GM21515 (cell line): ENCODE results near the gene CPSF4.
A peak's percentile ranks its signal among the peaks of the same experiment; 100 is the strongest.

Experiments used
- ATAC-seq: cut with Tn5 transposase; IDR thresholded peaks from one replicate; pipeline ENCODE4 v1.9.1; 2021; ENCODE audit not compliant: unreplicated experiment

The CPSF4 gene

GRCh38 chr7:99447943-99448342, 9.2 kb downstream of the CPSF4 start:
- ATAC-seq = no peak

GRCh38 chr7:99448855-99449254, 10.1 kb downstream of the CPSF4 start:
- ATAC-seq = no peak

DNA sequence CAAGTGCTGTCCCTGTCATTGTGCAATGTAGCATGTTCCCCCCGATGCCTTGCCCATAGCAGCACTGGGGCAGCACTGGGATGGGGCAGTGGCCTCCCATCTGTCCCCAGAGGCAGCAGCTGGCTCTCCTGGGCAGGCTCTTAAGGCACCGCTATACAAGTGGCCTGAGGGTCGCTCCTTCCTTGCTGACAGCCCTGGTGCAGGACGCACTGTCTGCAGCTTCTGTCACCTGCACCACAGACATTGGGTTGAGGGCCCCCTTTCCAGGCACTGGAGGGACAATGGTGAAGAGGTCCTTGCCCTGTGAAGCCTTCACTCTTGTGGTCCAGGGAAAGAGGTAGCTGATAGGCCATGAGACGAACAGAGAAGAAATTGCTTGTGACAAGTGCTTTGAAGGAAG, 10.6 kb downstream of the CPSF4 start:
- ATAC-seq = no peak

DNA sequence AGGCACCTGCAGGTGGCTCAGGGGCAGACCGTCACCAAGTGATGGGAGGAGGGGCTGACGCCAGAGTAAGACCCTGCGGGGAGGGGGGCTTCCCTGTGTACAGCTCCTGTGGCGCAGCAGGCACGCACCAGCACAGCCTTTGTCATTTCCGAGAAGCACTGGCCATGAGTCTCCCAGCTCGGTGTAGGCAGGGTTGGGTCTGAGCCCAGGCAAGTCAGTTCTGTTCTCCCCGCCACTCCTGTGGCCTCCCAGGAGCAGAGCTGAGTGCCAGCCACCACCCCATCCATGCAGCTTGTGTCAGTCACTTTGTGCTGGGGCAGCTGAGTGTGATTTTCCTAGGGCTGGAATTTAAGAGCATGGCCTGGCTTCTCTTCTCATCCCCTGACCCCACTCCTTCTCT, 13.2 kb downstream of the CPSF4 start:
- no peak for ATAC-seq

DNA sequence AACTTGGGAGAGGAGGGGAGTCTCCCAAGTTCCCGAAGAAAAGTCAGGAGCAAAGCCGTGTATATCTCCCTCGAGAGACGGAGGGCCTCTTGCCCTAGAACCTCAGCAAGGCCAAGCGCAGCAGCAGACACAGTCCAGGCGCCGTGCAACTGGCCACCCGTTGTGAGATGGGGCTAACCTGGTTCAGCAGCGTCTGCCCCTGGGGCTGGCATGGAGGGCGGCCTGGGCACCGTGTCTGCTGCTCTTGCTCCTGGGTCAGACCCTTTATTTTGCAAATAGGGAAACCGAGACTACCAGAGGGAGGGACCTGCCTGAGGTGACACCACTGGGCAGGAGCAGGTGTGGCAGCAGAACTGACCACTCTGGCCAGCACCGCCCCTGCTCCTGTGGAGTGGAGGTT, 13.8 kb downstream of the CPSF4 start:
- ATAC-seq = no peak

DNA sequence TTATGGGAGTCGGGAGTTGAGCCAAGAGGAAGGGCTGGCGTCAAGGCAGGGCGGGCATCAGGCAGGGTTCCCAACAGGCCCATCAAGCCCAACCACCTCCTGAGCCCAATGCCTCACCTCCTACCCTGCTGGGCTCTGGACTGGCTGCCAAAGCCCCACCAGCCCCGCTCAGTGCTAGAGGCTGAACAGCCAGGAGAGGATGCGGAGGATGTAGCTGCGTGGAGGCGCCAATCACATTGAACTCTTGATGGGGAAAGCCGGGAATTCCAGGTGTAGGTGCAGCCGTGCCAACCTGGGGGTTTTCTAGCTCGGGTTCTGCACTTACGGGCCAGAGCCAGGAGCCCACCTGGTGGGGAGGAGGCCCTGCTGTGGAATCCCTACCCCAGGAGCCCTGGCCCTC, 14.4 kb downstream of the CPSF4 start:
- ATAC-seq = no peak

DNA sequence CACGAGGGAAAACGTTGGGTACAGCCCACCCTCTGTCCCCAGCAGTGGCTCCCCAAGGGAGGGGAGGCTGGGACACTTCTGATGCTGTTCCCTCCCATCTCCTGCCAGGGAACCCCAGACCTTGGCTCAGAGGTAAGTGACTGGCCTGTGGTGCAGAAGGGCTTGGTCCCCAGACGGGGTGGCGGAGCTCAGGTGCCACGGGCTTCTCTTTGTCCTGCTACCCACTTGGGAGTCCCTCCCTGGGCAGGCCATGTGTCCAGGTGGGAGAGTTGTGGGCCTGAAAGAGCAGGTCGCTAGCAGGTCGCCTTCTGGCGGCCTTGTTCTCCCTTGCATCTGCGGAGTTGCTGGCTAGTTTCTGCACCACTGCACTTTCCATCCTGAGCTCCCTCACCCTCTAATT, 17.1 kb downstream of the CPSF4 start:
- ATAC-seq = no peak

DNA sequence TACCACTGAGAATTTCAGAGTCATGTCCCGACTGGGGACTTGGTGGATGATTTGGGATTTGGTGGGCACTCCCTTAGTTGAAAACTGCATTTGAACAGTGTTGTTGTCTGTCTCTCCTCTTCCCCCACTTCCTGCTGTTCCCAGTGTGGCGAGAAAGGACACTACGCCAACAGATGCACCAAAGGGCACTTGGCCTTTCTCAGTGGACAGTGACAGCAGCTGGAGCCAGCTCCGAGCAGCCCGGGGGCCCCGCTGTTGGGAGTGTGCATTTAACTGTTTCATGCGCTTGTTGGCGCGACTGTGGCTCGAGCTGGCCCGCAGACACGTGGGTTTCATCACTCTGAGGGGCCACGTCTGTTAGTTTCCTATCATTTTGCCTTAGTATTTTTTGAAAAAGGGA, 17.5 kb downstream of the CPSF4 start:
- ATAC-seq = no peak

DNA sequence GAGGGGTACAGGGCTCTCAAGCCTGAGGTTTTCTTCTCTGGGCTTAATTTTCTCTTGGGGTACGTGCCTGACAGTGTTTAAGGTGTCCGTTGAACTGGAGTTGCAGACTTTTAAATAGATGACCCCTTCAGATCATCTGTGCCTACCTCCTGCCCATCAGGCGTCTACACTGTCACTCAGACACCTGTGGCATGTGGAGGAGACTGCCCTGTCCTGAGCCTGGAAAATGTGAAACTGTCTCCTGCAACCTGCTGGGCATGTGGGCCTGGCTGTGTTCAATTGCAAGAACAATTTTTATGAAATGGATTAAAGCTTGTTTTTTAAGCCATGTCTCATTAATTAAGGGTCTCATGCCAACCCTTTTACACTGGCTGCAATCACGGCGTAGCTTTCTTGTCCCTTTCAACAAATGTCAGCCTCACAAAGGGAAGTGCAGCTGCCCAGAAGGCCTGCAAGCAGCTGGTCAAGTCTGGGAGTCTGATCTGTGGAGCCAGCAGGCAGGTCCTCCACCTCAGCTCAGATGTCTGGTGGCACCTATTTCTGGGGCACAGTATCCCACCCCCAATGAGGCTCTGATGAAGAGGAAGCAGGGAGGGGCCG, 18.4 kb downstream of the CPSF4 start:
- ATAC-seq = no peak

- no peak for ATAC-seq
Observed at GRCh38 chr7:99457650-99458493, 19.1 kb downstream of the CPSF4 start.

- ATAC-seq = no peak
Observed at GRCh38 chr7:99459087-99459486, 20.3 kb downstream of the CPSF4 start.

GRCh38 chr7:99460651-99461050, 21.9 kb downstream of the CPSF4 start:
- ATAC-seq = no peak

- ATAC-seq = no peak
Observed at GRCh38 chr7:99461221-99461620, 22.5 kb downstream of the CPSF4 start.

DNA sequence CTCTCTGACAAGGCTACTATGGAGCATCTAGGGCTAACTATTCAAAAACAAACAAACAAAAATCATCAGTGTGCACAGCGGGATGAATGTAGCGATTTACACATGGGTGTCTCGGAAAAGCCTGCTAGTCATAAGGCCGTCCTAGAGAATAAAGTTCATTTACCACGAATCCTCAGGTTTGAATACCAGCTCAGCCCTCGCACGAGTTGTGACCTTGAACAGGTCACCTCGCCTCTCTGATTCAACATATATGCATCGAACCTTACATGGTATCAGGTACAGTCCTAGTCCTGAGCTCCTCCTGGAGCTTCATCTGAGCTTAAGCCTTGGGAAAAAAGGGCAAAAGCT, 26.7 kb downstream of the CPSF4 start:
- ATAC-seq = no peak

DNA sequence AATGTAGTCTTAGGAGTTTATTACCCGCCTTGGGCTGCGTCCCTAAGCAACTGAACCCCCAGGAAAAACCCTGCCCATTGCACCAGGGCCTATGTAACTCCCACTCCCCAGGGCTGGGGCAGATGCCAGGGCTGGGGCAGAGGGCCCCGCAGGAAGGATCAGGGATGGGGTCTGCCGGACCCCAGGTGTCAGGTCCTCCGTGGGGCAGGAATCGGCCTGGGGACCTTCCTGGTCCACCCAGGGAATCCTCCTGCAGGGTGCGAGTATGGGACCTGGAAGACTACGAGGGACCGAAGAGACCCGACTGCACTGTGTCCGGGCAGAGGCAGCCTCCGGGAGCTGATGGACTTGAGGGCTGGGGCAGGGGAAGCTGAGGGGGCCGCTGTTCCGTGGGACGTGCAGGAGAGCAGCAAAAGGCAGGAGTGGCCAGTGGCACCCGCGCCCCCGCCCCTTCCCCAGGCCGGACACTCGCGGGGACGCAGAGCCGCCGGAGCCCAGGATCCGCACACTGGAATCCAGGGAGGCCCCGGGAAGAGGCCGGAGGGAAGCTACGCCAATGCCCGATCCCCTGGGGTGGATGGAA, 29.7 kb downstream of the CPSF4 start:
- no peak for ATAC-seq

DNA sequence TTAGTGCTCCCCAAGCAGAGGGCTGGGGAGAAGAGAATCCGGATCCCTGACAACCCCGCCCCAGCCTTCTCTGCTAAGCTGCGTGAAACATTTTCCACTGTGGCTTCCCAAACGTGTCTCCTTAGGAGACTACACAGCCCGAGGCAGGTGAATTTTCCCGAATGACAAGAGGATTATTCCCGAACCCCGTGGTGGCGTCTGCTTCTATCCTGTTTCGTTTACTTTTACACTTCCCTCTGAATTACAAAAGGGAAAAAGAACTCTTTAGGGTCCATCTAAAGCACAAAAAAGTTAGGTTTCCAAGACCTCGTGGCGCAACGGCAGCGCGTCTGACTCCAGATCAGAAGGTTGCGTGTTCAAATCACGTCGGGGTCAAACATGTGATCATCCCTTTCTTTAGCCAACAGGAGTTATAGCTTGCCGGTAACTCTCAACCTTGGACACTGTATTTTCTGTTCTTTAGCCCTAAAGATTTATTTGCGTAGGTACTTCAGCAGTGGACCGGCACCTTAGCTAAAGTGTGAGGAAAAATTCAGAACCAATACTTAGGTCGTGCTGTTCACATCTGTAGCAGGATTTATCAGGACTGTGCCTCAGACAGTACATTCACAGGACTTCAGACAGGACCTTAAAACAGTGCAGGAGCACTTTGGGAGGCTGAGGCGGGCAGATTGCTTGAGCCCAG, 30.8 kb downstream of the CPSF4 start:
- no peak for ATAC-seq

DNA sequence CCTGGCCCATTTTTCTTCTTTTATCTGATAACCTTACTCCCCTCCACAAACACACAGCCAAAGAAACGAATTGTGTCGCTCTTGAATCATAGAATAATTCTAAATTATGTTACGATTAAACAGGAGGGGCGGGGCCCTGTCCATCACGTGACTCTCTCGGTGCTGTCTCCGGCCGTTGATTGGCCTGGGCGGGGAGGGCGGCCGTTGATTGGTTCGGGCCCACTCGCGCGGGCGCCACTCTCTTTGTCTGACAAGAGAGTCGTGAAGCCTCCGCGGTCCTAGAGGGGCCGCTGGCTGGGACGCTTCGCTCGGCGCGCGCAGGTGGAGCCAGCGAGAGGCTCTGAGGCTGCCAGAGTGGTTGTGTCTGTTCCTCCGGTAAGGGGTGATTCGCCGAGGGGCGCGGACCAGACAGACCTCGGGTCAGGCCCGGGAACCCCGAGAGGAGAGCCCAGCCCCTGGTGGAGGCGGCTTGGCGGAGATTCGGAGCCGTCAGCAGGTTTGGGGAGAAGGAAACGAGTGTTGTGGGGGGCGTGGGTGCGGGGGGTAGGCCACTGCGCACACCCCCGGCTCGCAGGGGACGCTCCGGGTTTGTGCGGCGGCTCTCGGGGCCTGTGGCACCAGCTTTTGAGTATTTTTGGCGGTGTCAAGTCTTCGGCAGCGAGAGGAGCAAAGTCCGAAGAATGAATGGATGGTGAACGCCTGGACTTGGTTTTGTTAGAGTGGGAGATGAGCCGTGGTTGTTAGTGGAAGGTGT, 34.0 kb downstream of the CPSF4 start, which contains the start of gene ZNF789:
ZNF789 (plus strand) TSS at position 330 of the 754 bp plus-strand sequence. CDS start 3,567 bp downstream, outside the sequence.
- peak; percentile 96 for ATAC-seq

DNA sequence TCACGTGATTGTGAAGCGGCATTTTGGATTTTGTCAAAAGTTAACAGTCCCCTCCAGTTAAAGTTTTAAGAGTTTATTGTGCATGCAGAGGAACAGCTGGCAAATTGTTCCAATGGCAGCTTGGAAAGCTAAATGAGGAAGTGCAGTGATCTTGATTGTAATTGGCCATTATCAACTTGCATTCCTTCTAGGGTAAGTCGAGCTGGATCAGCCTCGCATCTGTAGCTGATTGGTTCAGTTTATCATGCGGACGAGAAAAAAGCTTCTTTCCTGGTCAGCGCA, 34.5 kb downstream of the CPSF4 start:
- ATAC-seq = peak; percentile 22

GRCh38 chr7:99476107-99476506, 37.4 kb downstream of the CPSF4 start:
- no peak for ATAC-seq

DNA sequence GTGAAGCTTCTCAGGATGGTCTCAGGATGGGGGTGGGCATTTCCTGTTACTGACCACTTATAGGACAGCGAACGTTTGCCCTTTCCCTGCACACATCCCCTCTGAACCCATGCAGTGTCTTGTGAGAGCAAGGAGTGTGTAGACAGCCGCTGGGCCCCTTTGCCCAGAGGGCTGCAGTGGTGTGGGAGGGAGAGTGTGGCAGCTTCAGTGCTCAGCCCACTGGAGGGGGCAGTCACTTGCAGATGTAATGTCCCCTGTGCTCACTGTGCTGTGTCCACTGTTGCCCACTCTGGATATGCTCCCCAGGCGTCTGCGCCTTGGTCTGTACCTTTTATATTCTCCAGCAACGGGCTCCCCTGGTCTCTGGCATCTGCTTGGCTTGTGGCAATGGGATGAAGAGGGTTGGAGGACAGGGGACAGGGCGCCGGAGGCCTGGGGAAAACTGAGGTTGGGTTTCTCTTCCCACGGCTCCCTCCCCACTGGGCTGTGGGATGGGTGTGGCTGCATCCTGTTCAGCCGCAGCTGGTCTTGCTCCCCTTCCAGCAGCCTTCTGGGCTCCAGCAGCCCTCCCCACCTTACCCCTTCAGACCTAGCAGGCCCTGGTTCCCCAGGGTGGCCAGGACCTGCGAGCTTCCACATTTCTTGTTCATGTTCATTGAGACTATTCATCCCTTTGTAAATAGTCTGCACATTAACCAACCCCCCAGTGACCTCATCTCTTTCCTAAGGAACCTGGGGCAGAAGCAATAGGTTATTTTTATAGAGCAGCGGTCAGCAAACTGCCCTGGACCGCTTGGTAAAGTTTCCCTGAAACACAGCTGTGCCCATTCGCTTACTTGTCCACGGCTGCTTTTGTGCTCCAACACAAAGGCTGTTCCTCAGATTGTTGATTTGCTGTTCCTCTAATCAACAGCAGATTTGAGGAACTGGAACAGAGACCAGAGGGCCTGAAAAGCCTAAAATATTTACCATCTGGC, 40.0 kb downstream of the CPSF4 start:
- no peak for ATAC-seq
